Measurements from ENCODE around the gene PTPRG. TPM values are rescaled to one million over a fixed set of nuclear protein-coding genes. Genes with fewer than 3 reads are reported as not detected.

Gene PTPRG
- total and polyA plus RNA-seq, 7 donors = 0.69 to 76.3 (median 62.7) TPM

DNA sequence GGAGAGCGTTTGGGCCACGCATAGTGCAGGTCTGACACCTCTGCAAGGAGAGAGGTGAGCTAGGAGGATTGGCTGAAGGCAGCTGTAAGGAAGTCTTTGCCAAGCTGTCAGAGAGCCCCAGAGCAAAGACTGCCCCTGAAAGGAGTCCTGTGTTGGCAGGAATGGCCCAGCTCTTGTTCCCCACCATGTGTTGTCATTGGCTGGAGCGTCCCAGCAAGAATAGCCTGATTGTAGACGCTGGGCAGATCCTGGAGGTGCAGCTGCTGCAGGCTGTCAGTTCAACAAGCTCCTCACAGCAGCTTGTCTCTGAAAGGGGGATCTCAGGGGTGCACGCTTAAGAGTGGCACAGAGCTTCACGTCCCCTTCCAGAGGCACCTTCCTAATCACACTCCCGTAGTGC is 574.4 kb downstream of the PTPRG start:
- WGBS, 2 donors = 92 to 96% methylated on average over 7 of the region's 7 CpGs
- TF ChIP-seq POLR2AphosphoS5 (IDR thresholded peaks at IDR 0.05) = no peak
- TF ChIP-seq POLR2A (IDR thresholded peaks at IDR 0.05) = no peak
- no peak for TF ChIP-seq EP300 (IDR thresholded peaks at IDR 0.05)
- TF ChIP-seq, protein P1, sequence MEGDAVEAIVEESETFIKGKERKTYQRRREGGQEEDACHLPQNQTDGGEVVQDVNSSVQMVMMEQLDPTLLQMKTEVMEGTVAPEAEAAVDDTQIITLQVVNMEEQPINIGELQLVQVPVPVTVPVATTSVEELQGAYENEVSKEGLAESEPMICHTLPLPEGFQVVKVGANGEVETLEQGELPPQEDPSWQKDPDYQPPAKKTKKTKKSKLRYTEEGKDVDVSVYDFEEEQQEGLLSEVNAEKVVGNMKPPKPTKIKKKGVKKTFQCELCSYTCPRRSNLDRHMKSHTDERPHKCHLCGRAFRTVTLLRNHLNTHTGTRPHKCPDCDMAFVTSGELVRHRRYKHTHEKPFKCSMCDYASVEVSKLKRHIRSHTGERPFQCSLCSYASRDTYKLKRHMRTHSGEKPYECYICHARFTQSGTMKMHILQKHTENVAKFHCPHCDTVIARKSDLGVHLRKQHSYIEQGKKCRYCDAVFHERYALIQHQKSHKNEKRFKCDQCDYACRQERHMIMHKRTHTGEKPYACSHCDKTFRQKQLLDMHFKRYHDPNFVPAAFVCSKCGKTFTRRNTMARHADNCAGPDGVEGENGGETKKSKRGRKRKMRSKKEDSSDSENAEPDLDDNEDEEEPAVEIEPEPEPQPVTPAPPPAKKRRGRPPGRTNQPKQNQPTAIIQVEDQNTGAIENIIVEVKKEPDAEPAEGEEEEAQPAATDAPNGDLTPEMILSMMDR (IDR thresholded peaks at IDR 0.05) = no peak
- no peak for DNase-seq
- Histone ChIP-seq H3K4me3 (no peak overlapping the region), H3K9me3 (no peaks in the 10 kb centered on the region), H3K36me3 (no peaks in the 10 kb centered on the region), H3K4me1 (peaks cover 0 to 32% (median 16%) of the 10 kb centered on the region in 4 donors), H3K27ac (no peak overlapping the region), H3K27me3 (no peaks in the 10 kb centered on the region)
- intact Hi-C loops (cut with DNase I) = no loop called here

- H3K27ac ChIP-seq = no peak overlapping the region
- no peaks in the 10 kb centered on the region for H3K9me3 ChIP-seq
- no peak for DNase-seq
- H3K4me1 ChIP-seq = no peaks in the 10 kb centered on the region
- TF ChIP-seq, protein P1 (IDR thresholded peaks at IDR 0.05) = no peak
- TF ChIP-seq POLR2AphosphoS5 (IDR thresholded peaks at IDR 0.05) (no peak), POLR2A (IDR thresholded peaks at IDR 0.05) (no peak), EP300 (IDR thresholded peaks at IDR 0.05) (no peak)
- H3K36me3 ChIP-seq = no peaks in the 10 kb centered on the region
- no peak overlapping the region for H3K4me3 ChIP-seq
- intact Hi-C loops (cut with DNase I) = no loop called here
- H3K27me3 ChIP-seq = no peaks in the 10 kb centered on the region
- 91% methylated on average over 6 of the region's 6 CpGs for WGBS, 2 donors
Measured at GRCh38 chr3:62139957-62140356, 578.6 kb downstream of the PTPRG start.

- TF ChIP-seq, protein P1 (IDR thresholded peaks at IDR 0.05) = no peak
- TF ChIP-seq EP300 (IDR thresholded peaks at IDR 0.05) = no peak
- no peak for TF ChIP-seq POLR2AphosphoS5 (IDR thresholded peaks at IDR 0.05)
- TF ChIP-seq POLR2A (IDR thresholded peaks at IDR 0.05) = no peak
- no peaks in the 10 kb centered on the region for H3K9me3 ChIP-seq
- no peaks in the 10 kb centered on the region for H3K27me3 ChIP-seq
- H3K27ac ChIP-seq = peak overlapping the region in 1 of 4 donors; percentile 5
- no peak for DNase-seq
- no peak overlapping the region for H3K4me3 ChIP-seq
- H3K4me1 ChIP-seq = no peaks in the 10 kb centered on the region
- intact Hi-C loops (cut with DNase I) = no loop called here
- H3K36me3 ChIP-seq = no peaks in the 10 kb centered on the region
- WGBS, 2 donors = 88 to 90% methylated on average over 9 of the region's 9 CpGs
Measured at GRCh38 chr3:62142331-62143085, 581.1 kb downstream of the PTPRG start.

DNA sequence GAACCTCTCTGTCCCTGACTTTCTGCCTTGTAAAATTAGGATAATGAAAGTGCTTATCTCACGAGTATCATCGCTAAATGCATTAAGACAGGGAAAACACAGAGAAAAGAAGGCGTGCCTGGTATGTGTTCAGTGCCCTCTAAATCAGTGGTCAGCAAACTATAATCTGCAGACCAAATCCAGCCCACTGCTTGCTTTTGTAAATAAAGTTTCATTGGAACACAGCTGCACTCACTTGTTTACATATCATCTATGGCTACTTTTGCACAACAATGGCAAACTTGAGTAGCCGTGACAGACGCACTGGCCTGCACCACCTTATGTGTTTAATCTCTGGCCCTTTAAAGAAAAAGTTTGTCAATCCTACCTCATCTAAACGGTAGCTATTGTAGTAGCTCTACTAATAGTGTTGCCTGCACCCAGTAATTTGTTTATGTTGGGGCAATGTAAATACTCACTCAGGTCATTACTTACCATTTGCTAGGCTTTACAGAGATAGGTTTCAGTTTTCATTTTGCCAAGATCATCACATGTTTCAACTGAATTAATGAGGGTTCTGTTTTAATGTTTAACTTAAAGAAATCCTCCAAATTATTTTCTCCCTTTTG is 582.6 kb downstream of the PTPRG start:
- H3K9me3 ChIP-seq = no peaks in the 10 kb centered on the region
- no peaks in the 10 kb centered on the region for H3K27me3 ChIP-seq
- H3K27ac ChIP-seq = no peak overlapping the region
- intact Hi-C loops (cut with DNase I) = no loop called here
- no peaks in the 10 kb centered on the region for H3K36me3 ChIP-seq
- TF ChIP-seq POLR2AphosphoS5 (IDR thresholded peaks at IDR 0.05) = no peak
- TF ChIP-seq, protein P1 (IDR thresholded peaks at IDR 0.05) = no peak
- TF ChIP-seq POLR2A (IDR thresholded peaks at IDR 0.05) = no peak
- TF ChIP-seq EP300 (IDR thresholded peaks at IDR 0.05) = no peak
- DNase-seq = no peak
- no peak overlapping the region for H3K4me3 ChIP-seq
- no peaks in the 10 kb centered on the region for H3K4me1 ChIP-seq
- 59 to 70% methylated on average over 6 of the region's 6 CpGs for WGBS, 2 donors
